A549 treated with ZK216348 at 1 μM for 4 hours (cell line): ENCODE data around the gene RHOT2. TPM values are rescaled to one million over a fixed set of nuclear protein-coding genes. Genes with fewer than 3 reads are reported as not detected.

Experiments used
- total RNA-seq: library from RNA; stranded (reverse); fragments of 200-300 nt; extraction: Qiagen RNA extraction; gene quantifications from 5 replicates; pipeline ENCODE4 v1.2.3, GENCODE V29; 2022; ENCODE audit warnings: low read depth

Gene RHOT2
- total RNA-seq, 1 experiment from 2014 or later: 111 TPM

Other genes with a start within 250 kb of the RHOT2 start
- gene RAB11FIP3, start 242.5 kb upstream of the RHOT2 start, total RNA-seq: 15.0 to 26.7 TPM (median 23.0 TPM) in 5 replicates
- 30.2 to 84.8 TPM (median 76.9 TPM) in 5 replicates for gene CAPN15, start 140.4 kb upstream of the RHOT2 start, total RNA-seq
- gene PRR35, start 107.7 kb upstream of the RHOT2 start, total RNA-seq: 0.11 to 0.20 TPM (median 0.13 TPM) in 4 of 5 replicates, not detected in the other
- 0.14 to 0.32 TPM (median 0.19 TPM) in 5 replicates for gene NHLRC4, start 101.1 kb upstream of the RHOT2 start, total RNA-seq
- gene PIGQ, start 98.2 kb upstream of the RHOT2 start, total RNA-seq: 18.4 to 44.1 TPM (median 36.7 TPM) in 5 replicates
- gene RAB40C, start 78.1 kb upstream of the RHOT2 start, total RNA-seq: 9.9 to 20.9 TPM (median 20.2 TPM) in 5 replicates
- gene WFIKKN1, start 37.1 kb upstream of the RHOT2 start, total RNA-seq: 0.18 to 0.26 TPM (median 0.22 TPM) in 4 of 5 replicates, not detected in the other
- gene METTL26, start 31.8 kb upstream of the RHOT2 start, total RNA-seq: 71.6 to 145 TPM (median 132 TPM) in 5 replicates
- 17.9 to 45.8 TPM (median 40.4 TPM) in 5 replicates for gene MCRIP2, start 26.3 kb upstream of the RHOT2 start, total RNA-seq
- 13.9 to 34.9 TPM (median 26.8 TPM) in 5 replicates for gene WDR90, start 18.8 kb upstream of the RHOT2 start, total RNA-seq
- gene RHBDL1, start 7.5 kb downstream of the RHOT2 start, total RNA-seq: 0.34 to 1.8 TPM (median 1.4 TPM) in 5 replicates
- gene STUB1, start 12.3 kb downstream of the RHOT2 start, total RNA-seq: 82.6 to 135 TPM (median 106 TPM) in 5 replicates
- gene JMJD8, start 16.2 kb downstream of the RHOT2 start, total RNA-seq: 55.5 to 80.8 TPM (median 78.9 TPM) in 5 replicates
- 2.9 to 7.7 TPM (median 6.7 TPM) in 5 replicates for gene WDR24, start 22.3 kb downstream of the RHOT2 start, total RNA-seq
- gene FBXL16, start 37.7 kb downstream of the RHOT2 start, total RNA-seq: 3.5 to 8.1 TPM (median 7.5 TPM) in 5 replicates
- 66.1 to 229 TPM (median 200 TPM) in 5 replicates for gene METRN, start 47.0 kb downstream of the RHOT2 start, total RNA-seq
- gene ANTKMT, start 53.0 kb downstream of the RHOT2 start, total RNA-seq: 25.7 to 66.6 TPM (median 52.1 TPM) in 5 replicates
- 4.1 to 7.1 TPM (median 6.2 TPM) in 5 replicates for gene CCDC78, start 58.3 kb downstream of the RHOT2 start, total RNA-seq
- 14.3 to 23.8 TPM (median 18.4 TPM) in 5 replicates for gene HAGHL, start 59.0 kb downstream of the RHOT2 start, total RNA-seq
- 16.4 to 29.7 TPM (median 25.3 TPM) in 5 replicates for gene CIAO3, start 72.9 kb downstream of the RHOT2 start, total RNA-seq
- gene MSLN, start 92.6 kb downstream of the RHOT2 start, total RNA-seq: 2.4 to 4.2 TPM (median 3.2 TPM) in 5 replicates
- 28.5 to 57.2 TPM (median 55.7 TPM) in 5 replicates for gene RPUSD1, start 120.2 kb downstream of the RHOT2 start, total RNA-seq
- gene CHTF18, start 120.5 kb downstream of the RHOT2 start, total RNA-seq: 9.9 to 37.8 TPM (median 24.1 TPM) in 5 replicates
- gene GNG13, start 132.6 kb downstream of the RHOT2 start, total RNA-seq: not detected in 5 replicates